DND-41 (cell line): ENCODE measurements around the gene FBXO15.

Experiments
- CTCF ChIP-seq: IDR thresholded peaks from 2 replicates; pipeline ENCODE4 v1.5.1; 2012; ENCODE audit warnings: borderline replicate concordance, low read length, moderate library complexity, mild to moderate bottlenecking; ENCODE audit not compliant: poor library complexity, severe bottlenecking; ENCODE audit errors: extremely low read depth
- EZH2 ChIP-seq: IDR thresholded peaks from 3 replicates; pipeline ENCODE4 v1.6.1; 2012; ENCODE audit warnings: borderline replicate concordance, low read depth, mild to moderate bottlenecking, moderate library complexity, low read length, inconsistent platforms; ENCODE audit not compliant: severe bottlenecking

DNA sequence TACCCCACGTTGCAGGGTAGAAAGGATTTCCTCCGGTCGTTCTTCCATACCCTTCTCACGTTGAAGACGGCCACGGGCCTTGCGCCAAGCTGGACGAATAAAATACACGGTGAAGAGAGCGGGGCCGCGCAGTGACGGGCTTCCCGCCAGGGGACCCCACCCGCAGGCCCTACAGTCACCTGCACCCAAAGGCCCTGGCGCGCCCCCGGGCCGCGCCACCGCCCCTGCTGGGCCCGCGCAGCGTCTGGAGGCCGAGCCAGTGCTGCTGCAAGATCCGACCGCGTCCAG, 199 bp downstream of the FBXO15 start:
- no peak for TF ChIP-seq CTCF
- no peak for TF ChIP-seq EZH2
